ENCODE measurements around the gene TUBGCP2.
A peak's percentile ranks its signal among the peaks of the same experiment; 100 is the strongest.

The TUBGCP2 gene

DNA sequence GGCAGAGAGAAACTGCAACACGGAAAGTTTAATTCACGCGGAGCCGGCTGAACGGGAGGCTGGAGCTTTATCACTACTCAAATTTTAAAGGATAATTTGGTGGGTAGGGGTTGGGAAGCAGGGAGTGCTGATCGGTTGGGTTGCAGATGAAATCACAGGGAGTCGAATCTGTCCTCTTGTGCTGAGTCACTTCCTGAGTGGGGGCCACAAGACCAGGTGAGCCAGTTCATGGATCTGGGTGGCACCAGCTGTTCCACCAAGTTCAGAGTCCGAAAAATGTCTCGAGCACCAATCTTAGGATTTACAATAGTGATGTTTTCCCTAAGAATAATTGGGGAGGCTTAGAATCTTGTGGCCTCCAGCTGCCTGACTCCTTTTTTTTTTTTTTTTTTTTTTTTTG lies 34.9 kb upstream of the TUBGCP2 start:
- no peak for DNase-seq (ENCODE audit: low spot score)

DNA sequence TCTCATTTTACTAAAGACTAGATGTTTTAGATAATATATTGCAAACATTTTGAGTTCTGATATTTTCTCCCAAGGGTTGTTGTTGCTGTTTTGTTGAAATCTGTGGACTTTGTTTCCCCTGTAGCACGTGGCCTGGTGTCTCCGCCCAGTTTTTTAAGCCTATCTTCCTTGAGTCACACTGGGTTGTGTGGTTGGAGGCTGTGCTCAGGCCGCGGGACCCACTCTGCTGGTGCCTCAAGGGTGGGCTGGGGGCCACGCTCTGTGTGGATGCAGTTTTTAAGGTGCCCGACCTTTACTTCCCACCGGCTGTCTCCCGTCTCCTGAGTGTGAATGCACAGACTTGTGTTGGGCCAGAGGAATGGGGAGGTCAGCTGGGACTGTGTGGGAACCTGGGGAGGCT lies 34.3 kb upstream of the TUBGCP2 start:
- no peak for DNase-seq (ENCODE audit: low spot score)

DNA sequence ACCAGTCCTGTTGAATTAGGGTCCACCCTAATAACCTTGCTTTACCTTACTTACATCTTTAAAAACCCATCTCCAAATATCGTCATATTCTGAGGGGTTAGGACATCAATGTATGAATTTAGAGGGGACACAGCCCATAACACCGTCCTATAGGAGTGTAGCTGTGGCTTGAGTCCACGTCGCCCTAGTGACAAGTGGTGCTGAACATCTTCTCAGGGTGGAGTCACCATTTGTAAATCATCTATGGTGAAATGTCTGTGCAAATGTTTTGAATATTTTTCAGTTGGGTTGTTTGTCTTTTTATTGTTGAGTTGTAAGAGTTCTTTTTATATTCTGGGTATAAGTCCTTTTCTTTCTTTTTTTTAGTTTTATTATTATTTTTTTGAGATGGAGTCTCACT lies 33.3 kb upstream of the TUBGCP2 start:
- no peak for DNase-seq (ENCODE audit: low spot score)

DNA sequence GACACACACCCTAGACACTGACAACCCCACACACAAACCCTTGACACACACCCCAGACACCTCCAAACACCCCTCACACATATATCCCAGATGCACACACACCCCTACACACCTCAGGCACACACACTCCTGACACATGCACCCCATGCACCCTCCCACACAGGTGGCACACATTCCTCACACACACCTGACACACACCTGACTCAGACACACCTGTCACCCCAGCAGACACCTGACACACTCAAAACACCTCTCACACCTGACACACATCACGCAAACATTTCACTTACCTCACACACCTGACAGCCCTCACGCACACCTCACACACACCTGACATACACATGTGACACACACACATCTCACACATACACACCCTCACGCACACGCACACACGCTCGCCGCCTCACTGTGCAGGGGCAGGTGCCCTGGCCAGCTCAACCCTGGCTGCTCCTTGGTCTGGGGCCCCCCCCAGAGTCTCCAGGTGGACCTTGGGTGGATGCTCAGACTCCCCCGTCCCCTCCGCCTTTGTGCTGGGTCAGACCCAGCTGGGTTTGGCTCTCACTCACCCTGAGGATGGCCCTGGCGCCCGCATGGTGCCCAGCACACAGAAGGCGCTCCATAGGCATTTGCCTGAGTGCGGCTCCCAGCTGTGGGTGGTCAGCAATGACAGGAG lies 31.2 kb upstream of the TUBGCP2 start:
- DNase-seq (ENCODE audit: low spot score), result no peak

DNA sequence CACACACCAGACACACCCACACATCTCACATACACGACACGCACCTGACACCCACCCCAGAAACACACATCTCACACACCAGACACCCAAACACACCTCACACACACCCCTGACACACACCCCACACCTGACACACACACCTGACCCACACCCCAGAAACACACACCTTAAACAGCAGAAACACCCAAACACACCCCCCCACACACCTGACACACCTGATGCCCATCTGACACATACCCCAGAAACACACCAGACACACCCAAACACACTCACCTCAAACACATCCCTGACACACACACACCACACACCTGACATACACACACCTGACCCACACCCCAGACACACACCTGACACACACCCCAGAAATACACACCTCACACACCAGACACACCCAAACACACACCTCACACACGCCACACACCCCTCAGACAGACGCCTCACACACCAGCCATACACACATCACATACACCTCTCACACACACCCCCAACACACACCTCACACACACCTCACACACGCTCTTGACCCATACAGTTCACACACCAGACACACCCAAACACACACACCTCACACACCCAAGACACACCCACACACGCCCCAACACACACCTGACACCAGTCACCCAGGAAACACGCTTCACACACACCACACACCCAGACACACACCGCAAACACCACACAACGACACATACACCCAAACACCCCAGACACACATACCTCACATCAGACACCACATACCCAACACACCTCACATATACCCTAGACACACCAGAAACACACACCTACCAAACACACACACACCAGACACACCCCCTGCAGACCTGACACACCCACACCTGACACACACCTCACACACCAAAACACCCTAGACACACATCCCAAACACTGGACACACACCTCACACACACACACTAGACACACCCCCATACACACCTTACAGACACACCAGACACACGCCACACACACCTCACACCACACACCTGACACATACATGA lies 29.7 kb upstream of the TUBGCP2 start:
- no peak for DNase-seq (ENCODE audit: low spot score)

DNA sequence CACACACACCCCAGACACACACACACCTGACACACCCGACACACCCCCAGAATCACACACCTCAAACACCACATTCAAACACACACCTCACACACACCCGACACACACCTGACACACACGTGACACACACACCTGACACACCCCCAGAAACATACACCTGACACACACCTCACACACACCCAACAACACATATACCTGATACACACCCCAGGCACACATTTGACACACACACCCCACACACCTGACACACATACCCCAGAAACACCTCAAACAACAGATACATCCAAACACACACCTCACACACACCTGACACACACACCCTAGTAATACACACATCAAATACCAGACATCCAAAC lies 28.7 kb upstream of the TUBGCP2 start:
- DNase-seq (ENCODE audit: low spot score), result no peak

DNA sequence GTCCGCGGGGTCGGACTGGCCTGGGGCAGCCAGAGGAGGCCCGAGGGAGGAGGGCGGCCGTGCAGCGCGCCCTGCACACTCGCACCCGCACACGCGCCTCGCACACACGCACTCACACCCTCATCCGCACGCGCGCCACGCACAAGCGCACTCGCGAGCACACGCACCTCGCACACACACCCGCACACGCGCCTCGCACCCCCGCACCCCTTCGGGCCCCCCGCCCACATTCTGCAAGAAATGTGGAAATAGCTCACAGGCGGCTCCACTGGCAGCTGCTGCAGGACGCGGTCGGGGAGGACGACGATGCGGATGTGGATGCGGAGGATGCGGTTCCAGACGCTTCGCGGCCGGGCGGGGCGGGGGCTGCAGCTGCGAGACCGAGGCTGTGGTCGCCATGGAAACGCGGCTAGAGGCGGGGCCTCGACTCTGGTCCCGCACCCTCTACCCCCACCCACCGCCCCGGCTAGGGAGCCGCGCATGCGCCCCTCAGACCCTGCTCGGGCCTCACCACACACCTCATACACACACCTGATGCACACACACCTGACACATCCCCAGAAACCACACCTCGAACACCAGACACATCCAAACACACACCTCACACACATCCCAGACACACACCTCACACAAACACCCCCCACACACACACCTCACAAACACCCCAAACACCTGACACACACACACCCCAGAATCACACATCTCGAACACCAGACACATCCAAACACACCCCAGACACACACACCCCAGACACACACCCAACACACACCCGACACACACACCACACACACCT lies 28.1 kb upstream of the TUBGCP2 start, which contains the start of gene CALY:
Gene CALY (minus strand): TSS at position 320 of the 793 bp plus-strand sequence. CDS start 7,907 bp downstream, outside the sequence.
- DNase-seq (ENCODE audit: low spot score), result peak; percentile 81

DNA sequence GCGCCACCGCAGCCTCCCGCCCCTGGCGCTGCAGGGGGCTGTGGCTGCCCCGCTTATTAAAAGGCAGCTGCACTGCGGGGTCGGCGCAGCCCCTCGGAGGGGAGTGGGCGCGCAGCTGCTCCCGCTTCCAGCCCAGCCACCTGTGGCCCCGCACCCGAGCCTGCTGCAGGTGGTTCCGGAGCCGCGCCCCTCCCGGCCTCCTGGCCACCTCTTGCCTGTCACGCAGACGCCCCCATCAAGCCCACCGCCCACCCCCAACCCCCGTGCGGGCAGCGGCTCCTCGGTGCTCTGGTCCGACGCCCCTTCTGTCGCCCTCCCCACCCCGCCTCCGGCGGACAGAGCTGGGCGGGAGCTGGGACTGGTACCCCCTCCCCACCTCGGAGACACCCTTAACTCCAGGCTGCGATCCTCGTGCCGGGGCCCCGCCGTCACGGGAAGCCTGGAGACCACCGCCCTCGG lies 27.5 kb upstream of the TUBGCP2 start:
- no peak for DNase-seq (ENCODE audit: low spot score)

DNA sequence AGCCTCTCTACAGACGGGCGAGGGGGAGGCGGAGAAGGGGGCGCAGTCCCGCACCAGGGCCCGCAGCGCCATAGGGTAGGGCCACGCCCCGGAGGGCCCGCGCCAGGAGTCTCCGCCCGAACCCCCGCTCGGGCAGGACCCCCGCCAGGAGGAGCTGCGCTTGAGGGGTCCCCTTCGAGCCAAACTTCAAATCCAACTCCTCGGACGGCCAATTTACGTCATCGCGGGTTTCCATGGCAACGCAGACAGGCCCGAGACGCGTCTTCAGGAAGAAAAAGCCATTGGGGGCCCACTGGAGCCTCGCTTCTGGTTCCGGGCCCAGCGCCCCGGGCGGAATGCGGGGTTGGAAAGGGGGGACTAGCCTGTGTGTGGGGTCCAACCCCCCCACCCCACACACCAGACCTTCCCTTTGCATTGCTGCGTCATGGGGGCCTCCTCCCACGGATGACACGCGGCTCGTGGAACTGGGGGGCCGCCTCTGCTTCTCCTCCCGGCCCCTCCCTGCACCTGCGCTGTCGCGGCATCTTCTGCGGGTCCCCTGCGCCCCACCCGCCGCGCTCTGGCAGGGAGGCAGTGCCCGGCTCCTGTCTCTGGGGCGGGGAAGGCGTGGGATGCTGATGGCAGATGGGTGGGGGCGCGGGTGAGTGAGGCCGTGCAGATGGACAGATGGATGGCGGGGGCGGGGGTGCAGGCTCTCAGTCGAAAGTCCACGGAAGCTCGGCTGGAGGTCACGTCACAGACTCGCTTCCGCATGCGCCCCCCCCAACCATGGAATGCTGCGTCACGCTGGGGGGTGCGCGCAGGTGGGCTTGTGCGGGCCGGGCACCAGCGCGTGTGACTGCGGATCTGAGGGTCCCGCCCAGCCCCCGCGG lies 26.8 kb upstream of the TUBGCP2 start:
- peak; percentile 52 for DNase-seq (ENCODE audit: low spot score)

DNA sequence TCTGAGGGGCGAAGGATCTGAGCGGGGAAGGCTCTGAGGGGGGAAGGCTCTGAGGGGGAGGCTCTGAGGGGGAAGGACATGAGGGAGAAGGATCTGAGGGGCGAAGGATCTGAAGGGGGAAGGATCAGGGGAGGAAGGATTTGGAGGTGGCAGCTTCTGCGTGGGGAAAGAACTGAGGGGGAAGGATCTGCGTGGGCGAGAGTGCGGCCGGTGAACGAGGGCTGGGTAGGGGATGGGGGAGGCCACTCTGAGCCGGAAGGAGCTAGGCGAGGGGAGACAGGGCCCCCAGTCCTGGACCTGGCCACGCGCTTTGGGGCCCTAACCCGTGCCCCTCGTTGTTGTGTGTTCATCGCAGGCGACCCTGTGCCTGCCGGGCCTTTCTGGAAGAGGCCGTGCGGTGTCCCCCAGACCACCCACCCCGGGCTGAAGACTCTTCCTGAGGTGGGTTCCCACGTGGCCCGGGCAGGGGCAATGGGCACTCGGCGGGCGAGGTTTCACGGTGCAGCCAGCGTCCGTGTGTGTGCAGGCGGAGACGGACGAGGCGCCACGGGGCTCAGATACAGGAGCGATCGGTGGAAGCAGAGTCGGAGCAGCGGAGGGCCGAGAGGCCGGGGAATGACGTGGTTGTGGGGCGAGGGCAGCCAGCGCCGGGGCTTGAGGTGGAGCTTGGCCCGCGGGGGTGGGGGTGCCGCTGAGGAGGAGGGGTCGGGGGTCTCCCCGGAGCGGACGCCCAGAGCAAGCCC lies 26.0 kb upstream of the TUBGCP2 start:
- DNase-seq (ENCODE audit: low spot score), result no peak

DNA sequence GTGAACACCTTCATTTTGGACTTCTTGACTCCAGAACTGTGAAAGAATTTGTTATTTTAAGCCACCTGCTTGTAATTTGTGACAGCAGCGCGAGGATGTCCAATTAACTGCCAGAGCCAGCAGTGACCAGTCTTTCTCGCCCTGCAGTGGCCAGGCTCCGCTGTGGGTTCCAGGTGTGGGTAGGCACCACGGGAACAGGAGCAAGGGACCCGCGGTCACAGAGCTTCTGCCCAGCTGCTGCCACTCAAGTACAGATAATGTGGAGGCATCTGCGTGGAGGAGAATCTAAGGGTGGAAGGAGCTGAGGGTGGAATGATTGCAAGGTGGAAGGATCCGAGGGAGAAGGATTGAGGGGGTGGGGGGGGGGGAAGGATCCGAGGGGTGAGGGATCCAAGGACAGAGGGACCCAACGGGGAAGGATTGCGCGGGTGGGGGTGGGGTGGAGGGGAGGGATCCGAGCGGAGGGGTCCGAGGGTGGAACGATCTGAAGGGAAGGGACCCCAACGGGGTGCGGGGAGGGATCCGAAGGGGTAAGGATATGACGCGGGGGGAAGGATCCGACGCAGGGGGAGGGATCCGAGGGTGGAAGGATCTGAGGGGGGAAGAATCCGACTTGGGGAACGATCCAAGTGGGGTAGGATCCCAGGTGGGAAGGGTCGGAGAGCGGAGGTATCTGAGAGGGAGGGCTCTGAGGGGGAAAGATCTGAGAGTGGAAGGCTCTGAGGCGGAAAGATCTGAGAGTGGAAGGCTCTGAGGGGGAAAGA lies 24.4 kb upstream of the TUBGCP2 start:
- no peak for DNase-seq (ENCODE audit: low spot score)

DNA sequence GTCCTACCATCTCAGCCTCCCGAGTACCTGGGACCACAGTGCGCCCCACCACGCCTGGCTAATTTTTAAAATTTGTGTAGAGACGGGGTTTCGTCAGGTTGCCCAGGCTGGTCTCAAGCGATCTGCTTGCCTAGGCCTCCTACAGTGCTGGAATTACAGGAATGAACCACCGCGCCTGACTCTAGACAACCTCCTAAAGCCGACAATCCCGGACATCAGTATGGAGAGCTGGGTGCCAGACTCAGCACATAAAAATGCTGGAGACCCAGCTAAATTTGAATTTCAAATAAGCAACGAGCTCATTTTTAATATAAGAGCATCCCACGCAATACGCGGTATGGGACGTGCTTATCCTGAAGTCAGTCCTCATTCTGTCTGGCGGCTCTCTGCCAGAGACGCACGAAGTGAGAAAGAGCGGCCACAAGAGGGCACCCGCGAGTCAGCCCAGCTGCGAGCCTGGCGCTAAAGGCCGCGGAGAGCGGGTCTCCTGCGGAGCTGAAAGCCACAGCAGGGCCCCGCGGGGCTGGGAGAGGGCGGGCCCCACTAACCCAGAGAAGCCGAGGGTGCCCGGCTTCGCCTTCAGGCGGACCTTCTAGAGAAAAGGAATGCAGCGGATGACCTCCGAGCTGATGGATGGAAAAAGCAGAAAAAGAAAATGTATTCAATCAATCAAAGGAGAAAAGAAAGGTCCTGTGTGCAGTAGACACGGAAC lies 21.0 kb upstream of the TUBGCP2 start:
- peak; percentile 86 for DNase-seq (ENCODE audit: low spot score)

DNA sequence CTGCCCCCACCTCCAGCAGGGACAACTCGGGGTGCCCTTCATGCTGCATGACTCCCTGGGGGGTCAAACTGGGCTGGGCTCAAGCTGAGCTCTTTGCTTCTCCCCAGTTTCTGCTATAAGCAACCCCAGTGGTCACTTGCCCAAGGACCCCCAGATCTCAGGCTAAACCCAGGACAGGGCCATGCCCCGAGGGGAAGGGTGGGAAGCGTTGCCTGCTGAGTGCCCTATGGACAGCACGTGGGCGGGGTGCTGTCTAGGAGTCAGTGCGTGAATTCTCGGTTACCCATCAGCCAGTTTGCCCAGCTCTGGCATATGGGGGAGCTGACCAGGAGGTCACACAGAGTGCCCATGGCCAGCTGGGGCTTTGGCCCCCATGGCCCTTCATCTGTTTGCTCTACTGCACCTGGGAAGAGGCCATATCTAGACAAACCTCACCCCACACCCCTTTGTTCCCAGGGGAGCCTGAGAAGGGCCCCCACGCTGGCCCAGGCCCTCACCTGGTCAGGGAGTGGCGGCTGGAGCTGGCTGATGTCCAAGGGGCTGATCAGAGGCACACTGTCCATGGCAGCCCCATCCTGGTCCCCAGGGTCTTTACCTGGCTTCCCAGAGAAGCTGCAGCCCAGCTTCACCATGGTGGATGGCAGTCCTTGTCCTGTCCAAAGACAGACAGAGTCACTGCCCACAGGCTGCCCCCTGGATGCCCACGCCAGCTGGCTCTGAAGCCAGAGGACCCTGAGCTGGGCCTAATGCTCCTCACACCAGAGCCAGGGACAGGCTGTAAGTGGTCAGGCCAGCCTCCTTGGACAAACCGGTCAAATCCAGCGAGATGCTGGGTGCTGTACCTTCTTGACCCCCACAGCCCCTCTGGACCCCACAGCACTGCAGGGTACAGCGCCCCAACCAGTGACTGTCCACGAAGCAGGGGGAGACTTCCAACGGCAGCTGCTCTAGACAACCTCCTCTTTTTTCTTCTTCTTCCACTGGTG lies 20.0 kb upstream of the TUBGCP2 start:
- DNase-seq (ENCODE audit: low spot score), result no peak

DNA sequence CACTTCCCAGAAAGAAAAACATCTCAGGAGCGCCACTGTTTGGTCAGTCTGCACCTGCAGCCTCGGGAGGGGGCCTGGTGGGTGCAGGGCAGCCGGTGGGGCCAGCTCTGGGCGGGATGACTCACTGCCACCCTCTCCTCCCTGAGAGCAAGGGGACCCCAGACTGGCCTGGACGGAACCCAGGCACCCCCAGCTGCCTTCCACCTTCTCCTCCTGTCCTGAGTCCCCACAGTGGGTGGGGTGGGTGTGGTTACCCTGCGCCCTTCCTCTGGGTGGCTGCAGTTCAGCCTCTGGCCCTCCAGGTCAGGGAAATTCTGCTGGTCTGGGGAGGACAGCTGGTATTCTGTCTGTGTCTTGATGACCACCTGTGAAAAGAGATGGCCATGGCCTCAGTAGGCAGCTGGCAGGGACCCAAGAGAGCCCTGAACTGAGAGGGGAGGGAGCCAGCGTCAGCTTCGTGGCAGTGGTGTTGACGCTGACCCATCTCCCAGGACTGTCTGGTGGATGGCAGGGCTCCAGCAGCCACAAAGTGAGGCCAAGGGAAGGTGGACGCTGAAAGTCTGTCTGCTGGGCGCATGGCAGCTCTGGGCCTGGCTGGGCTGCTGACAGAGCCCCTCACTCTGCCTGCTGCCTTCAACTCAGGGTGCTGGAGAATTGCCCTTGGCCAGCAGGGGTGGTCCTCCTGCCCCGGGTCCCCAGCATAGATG lies 19.1 kb upstream of the TUBGCP2 start:
- DNase-seq (ENCODE audit: low spot score), result no peak

DNA sequence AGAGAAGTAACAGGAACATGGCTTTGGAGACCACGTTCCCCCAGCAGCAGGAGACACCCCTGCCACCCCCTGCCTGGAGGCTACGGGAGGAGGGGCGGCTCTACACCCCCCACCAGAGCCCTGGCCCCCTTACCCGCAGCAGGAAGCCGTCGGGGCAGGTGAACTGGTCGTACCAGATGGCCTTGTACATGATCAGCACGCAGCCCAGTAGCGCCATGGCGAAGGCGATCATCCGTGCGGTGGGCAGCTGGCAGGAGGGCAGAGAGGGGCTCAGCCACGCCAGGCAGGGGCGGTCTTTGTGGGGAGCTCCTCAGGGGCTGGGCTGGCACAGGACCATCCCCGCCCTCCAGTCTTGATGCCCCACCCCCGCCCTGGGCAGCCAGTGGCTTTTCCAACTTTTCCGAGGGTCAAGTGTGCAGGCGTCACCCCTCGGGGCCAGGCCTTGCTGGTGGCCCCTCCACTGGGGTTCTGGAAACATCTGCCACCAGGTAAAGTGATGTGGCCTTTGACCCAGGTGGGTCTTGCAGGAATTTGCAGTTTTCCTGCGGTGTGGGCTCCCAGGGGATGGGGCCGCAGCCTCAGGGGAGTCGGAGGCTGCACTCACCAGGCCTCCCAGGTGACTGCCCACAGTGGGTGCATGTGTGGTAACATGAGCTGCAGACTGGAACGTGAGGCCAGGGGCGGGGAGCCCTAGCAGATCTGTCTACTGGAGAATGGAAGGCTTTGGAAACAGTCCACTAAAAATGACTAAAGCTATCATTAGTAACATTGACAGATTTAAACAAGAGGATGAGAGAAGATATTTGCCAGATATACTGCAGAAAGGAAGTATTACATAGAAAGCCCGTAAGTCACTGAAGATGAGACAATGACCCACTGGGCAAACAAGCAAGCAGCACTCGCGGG lies 18.3 kb upstream of the TUBGCP2 start:
- no peak for DNase-seq (ENCODE audit: low spot score)

DNA sequence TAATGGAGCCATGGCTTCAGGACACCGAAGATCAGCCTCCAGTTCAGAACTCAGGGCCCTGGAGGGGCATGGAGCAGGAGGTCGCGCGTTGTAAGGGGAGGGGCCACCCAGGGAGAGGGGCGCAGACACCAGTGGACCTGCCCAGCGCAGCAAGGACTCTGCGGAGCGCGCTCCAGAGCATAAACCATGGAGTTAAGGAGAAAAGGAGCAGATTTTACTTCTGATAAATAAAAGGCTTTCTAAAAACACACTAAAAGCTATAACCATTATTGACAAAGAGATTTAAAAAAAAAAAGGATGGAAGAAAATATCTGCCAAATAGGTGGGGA lies 17.5 kb upstream of the TUBGCP2 start:
- DNase-seq (ENCODE audit: low spot score), result peak; percentile 67
